Measurements from ENCODE around the gene STRADB.

DNA sequence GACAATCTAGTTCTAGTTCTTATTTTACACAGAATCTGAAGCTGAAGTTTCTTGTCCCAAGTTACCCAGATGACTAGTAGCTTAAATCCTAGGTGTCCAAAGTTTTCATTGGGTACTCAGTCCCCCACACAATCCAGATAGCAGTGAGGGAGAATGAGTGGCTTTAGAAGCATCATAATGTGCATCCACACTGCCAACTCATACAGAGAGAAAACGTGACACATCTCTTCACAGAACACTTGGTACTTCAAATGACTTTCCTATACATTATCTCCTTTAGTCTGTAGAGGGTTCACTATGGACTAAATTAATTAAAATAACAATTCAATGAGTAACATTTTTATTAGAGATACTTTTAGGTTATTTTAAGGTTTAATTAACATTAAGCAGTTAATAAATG lies 45.2 kb downstream of the STRADB start:
- TF ChIP-seq JUND (IDR thresholded peaks at IDR 0.05) (no peak), EGR1 (IDR thresholded peaks at IDR 0.05; ENCODE audit: low read depth in 2 of 2) (no peak), RAD21 (IDR thresholded peaks at IDR 0.05) (no peak), YY1 (IDR thresholded peaks at IDR 0.05) (no peak), FOXA1 (IDR thresholded peaks at IDR 0.05) (no peak), SP1 (IDR thresholded peaks at IDR 0.05) (no peak), GABPA (IDR thresholded peaks at IDR 0.05 in 1 of 2, conservative IDR thresholded peaks at IDR 0.05 in 1 of 2) (no peak)
- TF ChIP-seq, protein P1, sequence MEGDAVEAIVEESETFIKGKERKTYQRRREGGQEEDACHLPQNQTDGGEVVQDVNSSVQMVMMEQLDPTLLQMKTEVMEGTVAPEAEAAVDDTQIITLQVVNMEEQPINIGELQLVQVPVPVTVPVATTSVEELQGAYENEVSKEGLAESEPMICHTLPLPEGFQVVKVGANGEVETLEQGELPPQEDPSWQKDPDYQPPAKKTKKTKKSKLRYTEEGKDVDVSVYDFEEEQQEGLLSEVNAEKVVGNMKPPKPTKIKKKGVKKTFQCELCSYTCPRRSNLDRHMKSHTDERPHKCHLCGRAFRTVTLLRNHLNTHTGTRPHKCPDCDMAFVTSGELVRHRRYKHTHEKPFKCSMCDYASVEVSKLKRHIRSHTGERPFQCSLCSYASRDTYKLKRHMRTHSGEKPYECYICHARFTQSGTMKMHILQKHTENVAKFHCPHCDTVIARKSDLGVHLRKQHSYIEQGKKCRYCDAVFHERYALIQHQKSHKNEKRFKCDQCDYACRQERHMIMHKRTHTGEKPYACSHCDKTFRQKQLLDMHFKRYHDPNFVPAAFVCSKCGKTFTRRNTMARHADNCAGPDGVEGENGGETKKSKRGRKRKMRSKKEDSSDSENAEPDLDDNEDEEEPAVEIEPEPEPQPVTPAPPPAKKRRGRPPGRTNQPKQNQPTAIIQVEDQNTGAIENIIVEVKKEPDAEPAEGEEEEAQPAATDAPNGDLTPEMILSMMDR (IDR thresholded peaks at IDR 0.05; ENCODE audit: low read depth, low read length, missing input control) = no peak
- TF ChIP-seq, protein P2, sequence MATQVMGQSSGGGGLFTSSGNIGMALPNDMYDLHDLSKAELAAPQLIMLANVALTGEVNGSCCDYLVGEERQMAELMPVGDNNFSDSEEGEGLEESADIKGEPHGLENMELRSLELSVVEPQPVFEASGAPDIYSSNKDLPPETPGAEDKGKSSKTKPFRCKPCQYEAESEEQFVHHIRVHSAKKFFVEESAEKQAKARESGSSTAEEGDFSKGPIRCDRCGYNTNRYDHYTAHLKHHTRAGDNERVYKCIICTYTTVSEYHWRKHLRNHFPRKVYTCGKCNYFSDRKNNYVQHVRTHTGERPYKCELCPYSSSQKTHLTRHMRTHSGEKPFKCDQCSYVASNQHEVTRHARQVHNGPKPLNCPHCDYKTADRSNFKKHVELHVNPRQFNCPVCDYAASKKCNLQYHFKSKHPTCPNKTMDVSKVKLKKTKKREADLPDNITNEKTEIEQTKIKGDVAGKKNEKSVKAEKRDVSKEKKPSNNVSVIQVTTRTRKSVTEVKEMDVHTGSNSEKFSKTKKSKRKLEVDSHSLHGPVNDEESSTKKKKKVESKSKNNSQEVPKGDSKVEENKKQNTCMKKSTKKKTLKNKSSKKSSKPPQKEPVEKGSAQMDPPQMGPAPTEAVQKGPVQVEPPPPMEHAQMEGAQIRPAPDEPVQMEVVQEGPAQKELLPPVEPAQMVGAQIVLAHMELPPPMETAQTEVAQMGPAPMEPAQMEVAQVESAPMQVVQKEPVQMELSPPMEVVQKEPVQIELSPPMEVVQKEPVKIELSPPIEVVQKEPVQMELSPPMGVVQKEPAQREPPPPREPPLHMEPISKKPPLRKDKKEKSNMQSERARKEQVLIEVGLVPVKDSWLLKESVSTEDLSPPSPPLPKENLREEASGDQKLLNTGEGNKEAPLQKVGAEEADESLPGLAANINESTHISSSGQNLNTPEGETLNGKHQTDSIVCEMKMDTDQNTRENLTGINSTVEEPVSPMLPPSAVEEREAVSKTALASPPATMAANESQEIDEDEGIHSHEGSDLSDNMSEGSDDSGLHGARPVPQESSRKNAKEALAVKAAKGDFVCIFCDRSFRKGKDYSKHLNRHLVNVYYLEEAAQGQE (IDR thresholded peaks at IDR 0.05) = no peak
- TF ChIP-seq, protein P3, sequence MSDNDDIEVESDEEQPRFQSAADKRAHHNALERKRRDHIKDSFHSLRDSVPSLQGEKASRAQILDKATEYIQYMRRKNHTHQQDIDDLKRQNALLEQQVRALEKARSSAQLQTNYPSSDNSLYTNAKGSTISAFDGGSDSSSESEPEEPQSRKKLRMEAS (IDR thresholded peaks at IDR 0.05) = no peak
- TF ChIP-seq, protein P4, sequence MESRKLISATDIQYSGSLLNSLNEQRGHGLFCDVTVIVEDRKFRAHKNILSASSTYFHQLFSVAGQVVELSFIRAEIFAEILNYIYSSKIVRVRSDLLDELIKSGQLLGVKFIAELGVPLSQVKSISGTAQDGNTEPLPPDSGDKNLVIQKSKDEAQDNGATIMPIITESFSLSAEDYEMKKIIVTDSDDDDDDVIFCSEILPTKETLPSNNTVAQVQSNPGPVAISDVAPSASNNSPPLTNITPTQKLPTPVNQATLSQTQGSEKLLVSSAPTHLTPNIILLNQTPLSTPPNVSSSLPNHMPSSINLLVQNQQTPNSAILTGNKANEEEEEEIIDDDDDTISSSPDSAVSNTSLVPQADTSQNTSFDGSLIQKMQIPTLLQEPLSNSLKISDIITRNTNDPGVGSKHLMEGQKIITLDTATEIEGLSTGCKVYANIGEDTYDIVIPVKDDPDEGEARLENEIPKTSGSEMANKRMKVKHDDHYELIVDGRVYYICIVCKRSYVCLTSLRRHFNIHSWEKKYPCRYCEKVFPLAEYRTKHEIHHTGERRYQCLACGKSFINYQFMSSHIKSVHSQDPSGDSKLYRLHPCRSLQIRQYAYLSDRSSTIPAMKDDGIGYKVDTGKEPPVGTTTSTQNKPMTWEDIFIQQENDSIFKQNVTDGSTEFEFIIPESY (IDR thresholded peaks at IDR 0.05) = no peak
- TF ChIP-seq, protein P5, sequence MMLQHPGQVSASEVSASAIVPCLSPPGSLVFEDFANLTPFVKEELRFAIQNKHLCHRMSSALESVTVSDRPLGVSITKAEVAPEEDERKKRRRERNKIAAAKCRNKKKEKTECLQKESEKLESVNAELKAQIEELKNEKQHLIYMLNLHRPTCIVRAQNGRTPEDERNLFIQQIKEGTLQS (IDR thresholded peaks at IDR 0.05) = no peak
